Vagina (tissue), 2 donors: ENCODE results near the gene KCTD1.

Source experiments
- CTCF ChIP-seq, 3 experiments: fragments of 450-650 bp in 2 of 3; fragments of 200-600 bp in 1 of 3; sonication (generic) in 1 of 3; IDR thresholded peaks; one replicate each; pipeline ENCODE4 v1.5.1; 2017 to 2019; ENCODE audit warnings: antibody characterized with exemption in 3 of 3, mild to moderate bottlenecking in 2 of 3, moderate library complexity in 2 of 3
- POLR2AphosphoS5 ChIP-seq, 2 donors: sonication (generic); formaldehyde crosslinking; IDR thresholded peaks; one replicate each; pipeline ENCODE4 v1.9.0; 2017; ENCODE audit warnings: antibody characterized with exemption in 2 of 2, mild to moderate bottlenecking in 2 of 2, low read depth in 1 of 2; ENCODE audit not compliant: insufficient read depth in 1 of 2

GRCh38 chr18:26471826-26472225 is 76.5 kb downstream of the KCTD1 start:
- TF ChIP-seq CTCF (IDR thresholded peaks at IDR 0.05) (no peak), POLR2AphosphoS5 (IDR thresholded peaks at IDR 0.05; ENCODE audit: insufficient read depth in 1 of 2, low read depth in 1 of 2) (no peak)
